AG04449 (cell line): ENCODE data around the gene NPTN.

Experiments
- CTCF ChIA-PET: fragments of 350-600 bp; formaldehyde crosslinking; extraction: SDS; loops from one replicate; lab custom pipeline; 2021; ENCODE audit warnings: antibody characterized with exemption; lab: Yijun Ruan, JAX
- POLR2A ChIA-PET: fragments of 400-600, 350-600 bp; formaldehyde crosslinking; extraction: SDS; loops from one replicate; lab custom pipeline; 2020; ENCODE audit warnings: antibody characterized with exemption, inconsistent platforms; lab: Yijun Ruan, JAX
- DNase-seq: peaks from one replicate; pipeline ENCODE4 v3.0.0-alpha.2; 2010; ENCODE audit warnings: low read depth, low spot score
- H3K4me3 ChIP-seq: 2 replicates; pipeline ENCODE4 v1.5.1; 2011; ENCODE audit warnings: low read depth, mild to moderate bottlenecking, control low read depth, low read length
- CTCF ChIP-seq: IDR thresholded peaks from one replicate; pipeline ENCODE4 v1.5.1; 2011; ENCODE audit warnings: mild to moderate bottlenecking, moderate library complexity, low read length, control low read depth, inconsistent platforms; ENCODE audit not compliant: insufficient read depth; ENCODE audit errors: missing control alignments

Gene NPTN

GRCh38 chr15:73597036-73597638, 36.1 kb downstream of the NPTN start:
- DNase-seq: no peak
- ChIA-PET CTCF (interaction anchor here (1.1 to 4.2 kb wide), 4 partner anchors 23 to 103 kb away, joined by 3 to 28 read pairs (median 4); no protein-coding TSS in a partner anchor), POLR2A (interaction anchor here (1.0 to 1.2 kb wide), 2 partner anchors 35 to 36 kb away, joined by 3 to 4 read pairs; partner anchors contain the start of gene NPTN)
- no peak overlapping the region for H3K4me3 ChIP-seq
- TF ChIP-seq CTCF: no peak

- DNase-seq: no peak
- H3K4me3 ChIP-seq: no peak overlapping the region
- POLR2A ChIA-PET: interaction anchor here (1.2 kb wide), 1 partner anchor 36 kb away, joined by 4 read pairs; no protein-coding TSS in a partner anchor
- no peak for TF ChIP-seq CTCF
- CTCF ChIA-PET: interaction anchor here (0.9 to 4.2 kb wide), 8 partner anchors 10 to 109 kb away, joined by 3 to 28 read pairs (median 4); no protein-coding TSS in a partner anchor
Measured at GRCh38 chr15:73596174-73596573, 37.0 kb downstream of the NPTN start.

- ChIA-PET POLR2A (no interaction called here), CTCF (interaction anchor here (1.1 kb wide), 1 partner anchor 106 kb away, joined by 4 read pairs; no protein-coding TSS in a partner anchor)
- no peak for TF ChIP-seq CTCF
- H3K4me3 ChIP-seq: no peak overlapping the region
- DNase-seq: no peak
Measured at GRCh38 chr15:73594109-73594508, 39.1 kb downstream of the NPTN start.

- CTCF ChIA-PET: interaction anchor here (0.9 to 1.1 kb wide), 3 partner anchors 32 to 106 kb away, joined by 3 to 9 read pairs (median 3); no protein-coding TSS in a partner anchor
Measured at GRCh38 chr15:73593304-73594074, 39.7 kb downstream of the NPTN start.

GRCh38 chr15:73590263-73590662, 42.9 kb downstream of the NPTN start:
- no peak for DNase-seq
- ChIA-PET CTCF (interaction anchor here (0.9 to 3.2 kb wide), 6 partner anchors 10 to 115 kb away, joined by 3 to 11 read pairs (median 7); no protein-coding TSS in a partner anchor), POLR2A (no interaction called here)
- TF ChIP-seq CTCF: no peak
- H3K4me3 ChIP-seq: no peak overlapping the region

More at GRCh38 chr15:73593304-73594074, 39.7 kb downstream of the NPTN start:
- POLR2A ChIA-PET: no interaction called here
- TF ChIP-seq CTCF: no peak
- H3K4me3 ChIP-seq: no peak overlapping the region
- DNase-seq: no peak
